Measurements from ENCODE around the gene SPRR1B. TPM values are rescaled to one million over a fixed set of nuclear protein-coding genes. Genes with fewer than 3 reads are reported as not detected.

SPRR1B gene
- total RNA-seq (2021; ENCODE audit: unreplicated experiment) (0.66 TPM), Bru-seq, nascent RNA (percentile 29 among the genes with signal in this experiment), BruChase-seq, experiment 1, labeled RNA remaining after a 6-hour chase (percentile 19 among the genes with signal in this experiment), BruChase-seq, experiment 2, labeled RNA remaining after a 2-hour chase (not detected)
- polyA plus RNA-seq (2012) = 0.65 and 1.2 TPM in 2 replicates
- long read RNA-seq = 0 reads

- DNase-seq (ENCODE audit: low read depth, low spot score) (no peak), ATAC-seq (no peak)
- intact Hi-C loops (cut with micrococcal nuclease) = loop anchor here (5.0 kb wide), 2 partner anchors 159 to 379 kb away; no protein-coding TSS in a partner anchor
- H3K9me3 ChIP-seq (ENCODE audit: control insufficient read depth in 1 of 2, insufficient read depth in 1 of 2, low read depth in 1 of 2, low read length in 2 of 2) = no peaks in the 10 kb centered on the region
- H3K27me3 ChIP-seq (ENCODE audit: insufficient read depth, low read length) = peaks cover 12% of the 10 kb centered on the region; the same call in 1 of the 2 replicates
- no peak within 1 kb of the TSS for H3K4me2 ChIP-seq (ENCODE audit: low read length)
- peaks cover 0 to 6% of the 10 kb centered on the region in 2 experiments; a peak in 1 of 4 replicates for H3K4me1 ChIP-seq (ENCODE audit: control insufficient read depth in 1 of 2, insufficient read depth in 2 of 2, low read length in 2 of 2)
- no peak within 1 kb of the TSS for H3K4me3 ChIP-seq (replicated peaks in 1 of 2; ENCODE audit: low read depth in 1 of 2, low read length in 2 of 2)
- ChIA-PET CTCF (no interaction called here), POLR2A (no interaction called here), RAD21 (ENCODE audit: low non-redundant PET in 1 of 2, low total read pairs in 2 of 2, uncharacterized antibody in 2 of 2, unreplicated experiment in 2 of 2) (no interaction called here)
- no peaks in the 10 kb centered on the region for H3K36me3 ChIP-seq (ENCODE audit: control insufficient read depth in 1 of 2, insufficient read depth in 2 of 2, low read length in 2 of 2)
- no peaks in the 10 kb centered on the region for H3K79me2 ChIP-seq (ENCODE audit: insufficient read depth, low read length)
- H2AFZ ChIP-seq (ENCODE audit: low read depth, low read length, poor library complexity, severe bottlenecking) = no peak within 1 kb of the TSS
- no peaks in the 10 kb centered on the region for H3K9me2 ChIP-seq (ENCODE audit: insufficient read depth)
- TF ChIP-seq CEBPB (IDR thresholded peaks at IDR 0.05; ENCODE audit: low read depth) (0 out of 2 replicates have a peak, but pooled peaks have one; percentile 19), ZFX (IDR thresholded peaks at IDR 0.05) (no peak)
- H3K9ac ChIP-seq (ENCODE audit: low read length) = no peak within 1 kb of the TSS
- no peak within 1 kb of the TSS for H3K27ac ChIP-seq (ENCODE audit: low read depth, low read length)
- no TSS peak for BruUV-seq (replicated peaks)
- no peaks in the 10 kb centered on the region for H4K20me1 ChIP-seq (ENCODE audit: insufficient read depth)
Observed at GRCh38 chr1:153030895-153031294, at the start of gene SPRR1B. TSS of gene SPRR1B (plus strand) at chr1:153031203. CDS start at chr1:153032346, 1,143 bp downstream.

- CTCF ChIA-PET = no interaction called here
- BruUV-seq (replicated peaks) = no TSS peak
Observed at GRCh38 chr1:152982076-152982475, 48.9 kb upstream of the SPRR1B start.

More at GRCh38 chr1:152982076-152982475, 48.9 kb upstream of the SPRR1B start:
- Histone ChIP-seq H3K36me3 (ENCODE audit: control insufficient read depth in 1 of 2, insufficient read depth in 2 of 2, low read length in 2 of 2) (no peaks in the 10 kb centered on the region), H3K27ac (ENCODE audit: low read depth, low read length) (no peak overlapping the region), H2AFZ (ENCODE audit: low read depth, low read length, poor library complexity, severe bottlenecking) (no peak overlapping the region), H3K27me3 (ENCODE audit: insufficient read depth, low read length) (peaks cover 51% of the 10 kb centered on the region), H3K9ac (ENCODE audit: low read length) (no peak overlapping the region), H4K20me1 (ENCODE audit: insufficient read depth) (no peaks in the 10 kb centered on the region), H3K9me3 (ENCODE audit: control insufficient read depth in 1 of 2, insufficient read depth in 1 of 2, low read depth in 1 of 2, low read length in 2 of 2) (no peaks in the 10 kb centered on the region), H3K79me2 (ENCODE audit: insufficient read depth, low read length) (no peaks in the 10 kb centered on the region), H3K4me1 (ENCODE audit: control insufficient read depth in 1 of 2, insufficient read depth in 2 of 2, low read length in 2 of 2) (no peaks in the 10 kb centered on the region), H3K9me2 (ENCODE audit: insufficient read depth) (no peaks in the 10 kb centered on the region), H3K4me2 (ENCODE audit: low read length) (no peak overlapping the region), H3K4me3 (replicated peaks in 1 of 2; ENCODE audit: low read depth in 1 of 2, low read length in 2 of 2) (no peak overlapping the region)
- ChIA-PET RAD21 (ENCODE audit: low non-redundant PET in 1 of 2, low total read pairs in 2 of 2, uncharacterized antibody in 2 of 2, unreplicated experiment in 2 of 2) (no interaction called here), POLR2A (no interaction called here)
- no peak for ATAC-seq
- intact Hi-C loops (cut with micrococcal nuclease) = no loop called here
- no peak for DNase-seq (ENCODE audit: low read depth, low spot score)
- no peak for TF ChIP-seq CEBPB (IDR thresholded peaks at IDR 0.05; ENCODE audit: low read depth)
- TF ChIP-seq EZH2 (IDR thresholded peaks at IDR 0.05) = no peak
- no peak for TF ChIP-seq FOSL1 (IDR thresholded peaks at IDR 0.05; ENCODE audit: low read depth)
- TF ChIP-seq POLR2A (IDR thresholded peaks at IDR 0.05; ENCODE audit: borderline replicate concordance, extremely low read depth, insufficient read depth, insufficient read length) = no peak
- no peak for TF ChIP-seq POLR2AphosphoS5 (IDR thresholded peaks at IDR 0.05; ENCODE audit: low read depth, low read length)
- no peak for TF ChIP-seq REST (IDR thresholded peaks at IDR 0.05; ENCODE audit: low read depth)
- no peak for TF ChIP-seq ATF3 (IDR thresholded peaks at IDR 0.05)
- no peak for TF ChIP-seq EZH2phosphoT487 (IDR thresholded peaks at IDR 0.05; ENCODE audit: borderline replicate concordance)
- no peak for TF ChIP-seq MAX (IDR thresholded peaks at IDR 0.05)
- TF ChIP-seq SP1 (IDR thresholded peaks at IDR 0.05; ENCODE audit: low read depth) = no peak

Data from HCT116 (cell line).